Progenitor cell of endocrine pancreas (in vitro differentiated cells): ENCODE measurements around the gene EYA2. TPM values are rescaled to one million over a fixed set of nuclear protein-coding genes. Genes with fewer than 3 reads are reported as not detected.

ENCODE experiments used
- DNase-seq: peaks from one replicate; pipeline ENCODE4 v3.0.0; 2021; ENCODE audit warnings: low spot score; ENCODE audit not compliant: unreplicated experiment
- H3K27ac Mint-ChIP-seq: 2 replicates; pipeline ENCODE4 v1.8.0; 2021; ENCODE audit warnings: mild to moderate bottlenecking, moderate library complexity, mixed read lengths
- H3K27me3 Mint-ChIP-seq: 2 replicates; pipeline ENCODE4 v1.8.0; 2021; ENCODE audit warnings: mixed read lengths
- H3K36me3 Mint-ChIP-seq: 2 replicates; pipeline ENCODE4 v1.8.0; 2022; ENCODE audit warnings: mixed read lengths; ENCODE audit not compliant: insufficient read depth
- H3K4me1 Mint-ChIP-seq: 2 replicates; pipeline ENCODE4 v1.8.0; 2021; ENCODE audit warnings: low read depth, mixed read lengths
- H3K4me3 Mint-ChIP-seq: 2 replicates; pipeline ENCODE4 v1.8.0; 2021; ENCODE audit warnings: low read depth, mild to moderate bottlenecking, moderate library complexity, mixed read lengths
- H3K9me3 Mint-ChIP-seq: 2 replicates; pipeline ENCODE4 v1.8.0; 2021; ENCODE audit warnings: low read depth, mixed read lengths
- total RNA-seq: library from RNA; stranded (reverse); gene quantifications from 2 replicates; pipeline ENCODE4 v1.2.1, GENCODE V29; 2021
- TF ChIP-seq, protein P1 (sequence below): fragments of 200-600 bp; sonication (generic); IDR thresholded peaks from one replicate; pipeline ENCODE4 v1.5.0; 2021; ENCODE audit warnings: antibody characterized with exemption, mild to moderate bottlenecking; ENCODE audit not compliant: unreplicated experiment

The EYA2 gene
- total RNA-seq, 1 donor from 2014 or later = 0.53 TPM

DNA sequence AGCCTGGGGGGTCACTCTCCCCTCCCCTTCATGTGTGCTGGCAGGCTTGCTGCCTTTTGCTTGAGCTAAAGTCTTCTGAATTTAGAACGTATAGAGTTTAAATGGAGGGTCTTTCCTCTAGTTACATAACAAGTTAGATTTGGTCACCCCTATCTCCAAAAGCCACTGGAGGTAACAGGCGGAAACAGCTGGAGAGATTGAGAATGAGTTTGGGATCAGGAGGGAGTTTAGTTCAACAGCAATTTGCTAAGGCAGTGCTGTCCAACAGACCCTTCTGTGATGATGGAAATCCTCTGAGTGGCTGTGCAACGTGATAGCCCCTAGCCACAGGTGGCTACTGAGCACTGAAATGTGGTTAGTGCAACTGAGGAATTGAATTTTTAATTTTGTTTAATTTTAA is 132.8 kb downstream of the EYA2 start:
- no peaks in the 10 kb centered on the region for H3K9me3 Mint-ChIP-seq
- H3K27me3 Mint-ChIP-seq = peaks cover 4% of the 10 kb centered on the region
- H3K4me1 Mint-ChIP-seq = no peaks in the 10 kb centered on the region
- no peak overlapping the region for H3K4me3 Mint-ChIP-seq
- TF ChIP-seq, protein P1, sequence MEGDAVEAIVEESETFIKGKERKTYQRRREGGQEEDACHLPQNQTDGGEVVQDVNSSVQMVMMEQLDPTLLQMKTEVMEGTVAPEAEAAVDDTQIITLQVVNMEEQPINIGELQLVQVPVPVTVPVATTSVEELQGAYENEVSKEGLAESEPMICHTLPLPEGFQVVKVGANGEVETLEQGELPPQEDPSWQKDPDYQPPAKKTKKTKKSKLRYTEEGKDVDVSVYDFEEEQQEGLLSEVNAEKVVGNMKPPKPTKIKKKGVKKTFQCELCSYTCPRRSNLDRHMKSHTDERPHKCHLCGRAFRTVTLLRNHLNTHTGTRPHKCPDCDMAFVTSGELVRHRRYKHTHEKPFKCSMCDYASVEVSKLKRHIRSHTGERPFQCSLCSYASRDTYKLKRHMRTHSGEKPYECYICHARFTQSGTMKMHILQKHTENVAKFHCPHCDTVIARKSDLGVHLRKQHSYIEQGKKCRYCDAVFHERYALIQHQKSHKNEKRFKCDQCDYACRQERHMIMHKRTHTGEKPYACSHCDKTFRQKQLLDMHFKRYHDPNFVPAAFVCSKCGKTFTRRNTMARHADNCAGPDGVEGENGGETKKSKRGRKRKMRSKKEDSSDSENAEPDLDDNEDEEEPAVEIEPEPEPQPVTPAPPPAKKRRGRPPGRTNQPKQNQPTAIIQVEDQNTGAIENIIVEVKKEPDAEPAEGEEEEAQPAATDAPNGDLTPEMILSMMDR = no peak
- H3K27ac Mint-ChIP-seq = no peak overlapping the region
- no peaks in the 10 kb centered on the region for H3K36me3 Mint-ChIP-seq
- no peak for DNase-seq

DNA sequence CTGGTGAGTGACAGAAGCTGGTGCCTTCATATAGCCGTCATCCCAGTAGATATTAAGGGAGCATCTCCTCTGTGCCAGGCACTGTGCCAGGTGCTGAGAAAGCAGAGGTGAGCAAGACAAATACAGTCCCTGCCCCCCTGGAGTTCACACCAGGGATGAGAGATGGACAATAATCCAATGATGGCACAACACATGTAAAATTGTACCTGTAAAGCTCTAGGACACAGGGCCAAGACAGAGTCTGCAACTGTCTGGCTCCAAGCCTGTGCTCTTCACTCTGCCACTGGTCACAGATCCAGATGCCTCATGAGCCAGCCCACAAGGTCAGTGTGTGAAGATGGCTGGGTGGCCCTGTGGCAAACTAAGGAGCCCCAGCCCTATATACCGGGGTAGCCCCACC is 133.8 kb downstream of the EYA2 start:
- Mint-ChIP-seq H3K27me3 (peaks cover 4% of the 10 kb centered on the region), H3K9me3 (no peaks in the 10 kb centered on the region), H3K4me3 (no peak overlapping the region), H3K4me1 (no peaks in the 10 kb centered on the region), H3K36me3 (no peaks in the 10 kb centered on the region), H3K27ac (no peak overlapping the region)
- TF ChIP-seq, protein P1 = no peak
- no peak for DNase-seq

DNA sequence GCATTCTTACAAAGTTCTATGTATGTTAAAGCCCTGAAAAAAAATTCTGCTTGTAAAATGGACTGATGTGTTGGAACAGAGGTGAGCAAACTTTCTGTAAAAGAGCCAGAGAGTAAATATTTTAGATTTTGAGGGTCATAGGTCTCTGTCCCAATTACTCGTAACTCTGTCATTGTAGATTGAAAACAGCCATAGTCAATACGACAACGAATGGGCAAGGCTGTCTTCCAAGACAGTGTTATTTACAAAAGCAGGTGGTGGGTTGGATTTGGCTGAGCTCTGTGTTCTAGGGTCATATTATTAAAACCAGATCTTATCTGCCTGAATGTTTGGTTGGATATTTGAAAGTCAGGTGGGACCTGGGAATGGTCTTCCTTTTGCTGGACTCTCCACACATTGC is 135.2 kb downstream of the EYA2 start:
- Mint-ChIP-seq H3K4me3 (no peak overlapping the region), H3K36me3 (no peaks in the 10 kb centered on the region), H3K27me3 (no peaks in the 10 kb centered on the region), H3K9me3 (no peaks in the 10 kb centered on the region), H3K4me1 (no peaks in the 10 kb centered on the region), H3K27ac (no peak overlapping the region)
- DNase-seq = no peak
- TF ChIP-seq, protein P1 = no peak

DNA sequence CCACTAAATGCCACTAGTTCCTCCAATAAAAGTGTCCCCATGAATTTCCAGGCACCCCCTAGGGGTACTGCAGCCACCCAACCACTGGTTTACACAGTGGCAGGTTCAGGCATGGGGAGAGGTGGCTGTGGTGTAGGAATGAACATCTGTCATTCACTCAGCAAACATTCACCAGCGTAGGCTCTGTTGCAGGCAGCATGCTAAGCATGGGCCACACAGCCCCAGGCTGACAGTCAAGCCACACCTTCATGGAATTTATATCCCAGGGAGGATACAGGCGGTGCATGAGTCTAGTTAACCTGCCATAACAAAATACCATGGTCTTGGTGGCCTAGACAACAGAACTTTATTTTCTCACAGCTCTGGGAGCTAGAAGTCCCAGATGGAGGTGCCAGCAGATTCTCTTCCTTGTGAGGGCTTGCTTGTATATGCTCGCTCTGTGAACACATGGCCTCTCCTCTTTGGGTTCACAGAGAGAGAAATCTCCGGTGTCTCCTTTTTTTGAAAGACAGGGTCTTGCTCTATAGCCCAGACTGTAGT is 135.7 kb downstream of the EYA2 start:
- Mint-ChIP-seq H3K27ac (no peak overlapping the region), H3K4me3 (no peak overlapping the region), H3K4me1 (no peaks in the 10 kb centered on the region), H3K9me3 (no peaks in the 10 kb centered on the region), H3K27me3 (no peaks in the 10 kb centered on the region), H3K36me3 (no peaks in the 10 kb centered on the region)
- TF ChIP-seq, protein P1 = no peak
- DNase-seq = no peak

DNA sequence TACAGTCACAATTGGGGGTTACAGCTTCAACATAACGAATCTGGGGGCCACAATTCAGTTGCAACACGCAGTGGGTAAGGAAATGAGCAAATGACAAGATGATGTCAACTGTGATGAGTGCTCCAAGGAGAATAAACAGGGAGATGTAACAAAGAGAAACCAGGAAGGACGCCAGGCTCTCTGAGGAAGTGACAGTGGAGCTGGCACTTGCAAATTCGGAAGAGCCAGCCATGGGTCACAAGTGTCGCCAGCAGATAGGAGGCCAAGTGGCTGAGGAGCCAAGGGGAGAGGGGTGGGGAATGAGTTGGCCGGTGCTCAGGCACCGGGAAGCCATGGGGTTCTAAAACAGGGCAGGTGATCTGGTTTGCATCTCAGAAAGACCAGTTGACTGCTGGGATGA is 136.4 kb downstream of the EYA2 start:
- Mint-ChIP-seq H3K9me3 (no peaks in the 10 kb centered on the region), H3K27ac (no peak overlapping the region), H3K36me3 (no peaks in the 10 kb centered on the region), H3K4me1 (no peaks in the 10 kb centered on the region), H3K4me3 (no peak overlapping the region), H3K27me3 (no peaks in the 10 kb centered on the region)
- DNase-seq = no peak
- TF ChIP-seq, protein P1 = no peak
